Prostate gland (tissue), 2 donors: ENCODE measurements around the gene KCMF1. TPM values are rescaled to one million over a fixed set of nuclear protein-coding genes. Genes with fewer than 3 reads are reported as not detected.

Source experiments
- DNase-seq: peaks from one replicate; pipeline ENCODE4 v3.0.0-alpha.2; 2019; ENCODE audit warnings: low spot score
- H3K27ac ChIP-seq, 2 donors: fragments of 200-600 bp; sonication (generic); 2 replicates each; pipeline ENCODE4 v1.5.1; 2017 to 2019
- H3K27me3 ChIP-seq: fragments of 200-600 bp; sonication (generic); replicated peaks from 2 replicates; pipeline ENCODE4 v1.5.1; 2019; ENCODE audit not compliant: insufficient read depth
- H3K36me3 ChIP-seq, 2 donors: fragments of 200-600 bp; sonication (generic); 1 replicate in 1 of 2; 2 replicates in 1 of 2; pipeline versions ENCODE4 v1.5.1 to v1.8.1; 2017 to 2019
- H3K4me1 ChIP-seq: fragments of 200-600 bp; sonication (generic); replicated peaks from 2 replicates; pipeline ENCODE4 v1.5.1; 2019
- H3K4me3 ChIP-seq, 2 donors: fragments of 200-600 bp; sonication (generic); 2 replicates each; pipeline ENCODE4 v1.5.1; 2017 to 2019
- H3K9me3 ChIP-seq: fragments of 200-600 bp; sonication (generic); 2 replicates; pipeline ENCODE4 v1.5.1; 2017
- POLR2A ChIP-seq: fragments of 450-650 bp; IDR thresholded peaks from one replicate; pipeline ENCODE4 v1.6.1; 2016; ENCODE audit warnings: antibody characterized with exemption, mild to moderate bottlenecking
- POLR2AphosphoS5 ChIP-seq: sonication (generic); formaldehyde crosslinking; IDR thresholded peaks from one replicate; pipeline ENCODE4 v1.6.1; 2017; ENCODE audit warnings: antibody characterized with exemption
- WGBS: methylation state at CpG from one replicate; pipeline ENCODE4 v1.1.5; 2018; 5-methylcytosine and 5-hydroxymethylcytosine counted together
- intact Hi-C: fragments of 100-400 bp; cut with DNase I; formaldehyde crosslinking; loops from one replicate; pipeline ENCODE4 v1.14.2; 2022
- total RNA-seq, 2 donors: library from RNA; depleted of rRNA; stranded (reverse); fragments of >200 nt; gene quantifications; one replicate each; pipeline ENCODE4 v1.1.0, GENCODE V29; 2016
- TF ChIP-seq, protein P1 (sequence below), 4 experiments: fragments of 200-600 bp in 2 of 4; fragments of 450-650 bp in 2 of 4; sonication (generic) in 2 of 4; IDR thresholded peaks; 1 replicate in 3 of 4; 2 replicates in 1 of 4; pipeline ENCODE4 v1.5.1; 2016 to 2019; ENCODE audit warnings: antibody characterized with exemption in 4 of 4, mild to moderate bottlenecking in 2 of 4, moderate library complexity in 2 of 4

Gene KCMF1
- total RNA-seq, result 10 to 100 TPM; 20.5 to 33.1 TPM

DNA sequence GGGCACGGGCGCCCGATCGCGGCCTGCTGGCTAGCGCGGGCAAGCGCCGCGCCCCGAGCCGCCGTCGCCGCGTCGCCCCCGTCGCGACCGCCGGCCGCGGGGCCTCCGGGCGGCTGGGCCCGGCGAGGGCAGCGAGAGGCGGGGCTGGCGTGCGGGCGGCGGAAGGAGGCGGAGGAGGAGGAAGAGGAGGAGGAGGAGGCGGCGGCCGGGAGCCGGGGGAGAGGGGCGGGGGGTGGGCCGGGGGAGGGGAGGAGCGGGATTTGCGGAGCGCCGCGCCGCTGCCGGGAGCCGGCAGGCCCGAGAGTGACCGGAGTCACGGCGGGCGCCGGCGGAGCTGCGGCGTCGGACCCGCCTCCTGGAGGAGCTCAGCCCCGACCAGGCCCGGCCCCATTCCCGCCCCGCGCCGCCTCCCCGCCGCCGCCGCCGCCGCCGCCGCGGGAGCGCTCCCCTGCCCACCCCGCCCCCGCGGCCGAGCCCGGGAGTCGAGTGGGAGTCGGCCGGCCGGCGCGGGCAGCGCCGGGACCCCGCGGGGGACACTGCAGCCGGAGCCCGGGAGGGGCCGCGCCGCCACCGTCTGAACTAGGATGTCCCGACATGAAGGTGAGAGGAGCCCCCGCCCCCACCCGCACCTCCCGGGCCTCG lies at the start of gene KCMF1:
KCMF1 (plus strand) TSS at position 294 of the 642 bp plus-strand sequence; CDS start at position 585, 291 bp downstream.
- Histone ChIP-seq H3K4me3 (peak within 1 kb of the TSS; percentile 82 to 93), H3K27me3 (no peaks in the 10 kb centered on the region), H3K9me3 (no peaks in the 10 kb centered on the region), H3K4me1 (peaks cover 8% of the 10 kb centered on the region), H3K36me3 (no peaks in the 10 kb centered on the region), H3K27ac (peak within 1 kb of the TSS; percentile 97 to 99)
- TF ChIP-seq POLR2AphosphoS5, result no peak
- TF ChIP-seq, protein P1, sequence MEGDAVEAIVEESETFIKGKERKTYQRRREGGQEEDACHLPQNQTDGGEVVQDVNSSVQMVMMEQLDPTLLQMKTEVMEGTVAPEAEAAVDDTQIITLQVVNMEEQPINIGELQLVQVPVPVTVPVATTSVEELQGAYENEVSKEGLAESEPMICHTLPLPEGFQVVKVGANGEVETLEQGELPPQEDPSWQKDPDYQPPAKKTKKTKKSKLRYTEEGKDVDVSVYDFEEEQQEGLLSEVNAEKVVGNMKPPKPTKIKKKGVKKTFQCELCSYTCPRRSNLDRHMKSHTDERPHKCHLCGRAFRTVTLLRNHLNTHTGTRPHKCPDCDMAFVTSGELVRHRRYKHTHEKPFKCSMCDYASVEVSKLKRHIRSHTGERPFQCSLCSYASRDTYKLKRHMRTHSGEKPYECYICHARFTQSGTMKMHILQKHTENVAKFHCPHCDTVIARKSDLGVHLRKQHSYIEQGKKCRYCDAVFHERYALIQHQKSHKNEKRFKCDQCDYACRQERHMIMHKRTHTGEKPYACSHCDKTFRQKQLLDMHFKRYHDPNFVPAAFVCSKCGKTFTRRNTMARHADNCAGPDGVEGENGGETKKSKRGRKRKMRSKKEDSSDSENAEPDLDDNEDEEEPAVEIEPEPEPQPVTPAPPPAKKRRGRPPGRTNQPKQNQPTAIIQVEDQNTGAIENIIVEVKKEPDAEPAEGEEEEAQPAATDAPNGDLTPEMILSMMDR (IDR thresholded peaks at IDR 0.05), result no peak
- no peak for TF ChIP-seq POLR2A
- DNase-seq, result peak; percentile 74
- intact Hi-C loops, result no loop called here
- 0% methylated on average over 23 of the region's 102 CpGs for WGBS

DNA sequence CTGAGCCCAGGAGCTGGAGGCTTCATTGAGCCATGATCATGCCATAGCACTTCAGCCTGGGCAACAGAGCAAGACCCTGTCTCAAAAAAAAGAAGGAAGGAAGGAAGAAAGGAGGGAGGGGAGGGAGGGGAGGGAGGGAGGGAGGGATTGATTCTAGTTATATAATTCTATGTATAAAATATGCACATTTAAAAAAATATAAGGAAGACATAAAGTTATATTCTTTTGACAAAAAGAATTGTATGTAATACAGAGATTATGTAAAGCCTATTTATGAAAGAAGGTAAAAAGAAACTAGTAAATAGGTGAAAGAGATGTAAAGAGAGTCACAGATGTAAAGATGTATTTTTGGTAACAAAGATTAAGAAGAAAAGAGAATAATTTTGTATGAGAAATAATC lies 48.0 kb upstream of the KCMF1 start:
- intact Hi-C loops, result loop anchor here (10.0 kb wide), 1 partner anchor 352 kb away; no protein-coding TSS in a partner anchor
- no peak for DNase-seq
- Histone ChIP-seq H3K36me3 (no peaks in the 10 kb centered on the region), H3K9me3 (no peaks in the 10 kb centered on the region), H3K4me3 (no peak overlapping the region), H3K27ac (no peak overlapping the region), H3K27me3 (no peaks in the 10 kb centered on the region), H3K4me1 (peaks cover 4% of the 10 kb centered on the region)
- TF ChIP-seq POLR2A, result no peak
- TF ChIP-seq POLR2AphosphoS5, result no peak
- TF ChIP-seq, protein P1 (IDR thresholded peaks at IDR 0.05), result no peak

DNA sequence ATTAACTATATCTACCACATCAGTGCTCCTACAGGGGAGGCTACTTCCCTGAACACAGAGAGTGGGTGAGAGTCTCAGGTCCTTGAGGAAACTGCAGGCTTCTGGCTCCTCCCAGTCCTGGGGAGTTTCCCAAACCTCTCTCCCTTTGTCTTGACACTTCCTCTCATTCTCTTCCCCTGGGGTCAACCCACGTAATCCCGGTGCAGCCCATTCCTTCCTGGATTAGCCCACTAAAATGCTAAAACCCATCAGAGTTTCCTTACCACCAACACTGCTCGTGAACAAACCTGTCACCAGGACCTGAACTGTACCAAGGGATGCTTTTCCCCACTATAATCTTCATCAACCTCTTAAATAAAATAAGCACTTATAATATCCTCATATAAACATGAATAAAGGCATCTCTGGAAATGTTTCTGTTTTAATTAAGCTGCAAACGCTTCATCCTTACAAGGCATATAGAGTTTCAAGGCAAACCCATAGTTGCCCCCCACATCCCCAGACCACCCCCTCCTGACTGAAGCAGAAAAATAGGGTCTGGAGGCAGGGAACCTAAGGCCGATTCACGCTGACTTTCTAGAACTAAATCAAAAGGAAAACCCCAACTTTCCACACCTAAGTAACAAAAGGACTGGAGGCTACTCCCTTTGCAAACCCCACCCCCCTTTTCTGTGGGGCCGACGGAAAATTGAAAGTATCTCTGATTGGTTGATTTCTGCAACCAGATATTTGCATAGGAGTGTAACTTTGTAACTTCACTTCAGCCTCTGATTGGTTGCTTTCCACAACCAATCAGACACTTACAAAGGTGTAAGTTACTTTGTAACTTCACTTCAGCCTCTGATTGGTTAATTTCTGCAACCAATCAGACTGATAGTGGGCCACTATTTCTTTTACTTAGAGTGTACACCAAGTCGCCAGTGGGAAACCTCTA lies 46.5 kb upstream of the KCMF1 start:
- TF ChIP-seq POLR2A (no peak), POLR2AphosphoS5 (no peak)
- TF ChIP-seq, protein P1 (IDR thresholded peaks at IDR 0.05), result no peak
- DNase-seq, result no peak
- intact Hi-C loops, result loop anchor here (5.0 to 10.0 kb wide), 3 partner anchors 88 to 427 kb away; no protein-coding TSS in a partner anchor

DNA sequence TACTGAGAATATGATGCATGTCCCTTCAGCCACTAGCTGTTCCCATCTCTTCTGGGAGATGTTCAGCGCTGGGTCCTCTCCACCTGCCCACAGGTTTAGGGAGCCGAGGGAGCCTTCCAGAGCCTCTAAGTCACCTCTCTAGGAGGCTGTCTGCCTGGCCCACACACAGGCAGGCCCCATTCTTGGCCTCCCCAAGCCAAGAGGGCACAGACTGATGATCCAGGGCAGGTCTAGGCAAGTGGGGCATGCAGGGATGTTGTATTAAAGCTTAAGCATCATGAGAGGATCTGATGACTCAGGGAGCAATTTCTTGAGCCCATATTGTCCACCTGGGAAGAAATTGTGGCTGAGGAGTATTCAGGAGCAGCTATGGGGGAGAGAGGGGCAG lies 45.6 kb upstream of the KCMF1 start:
- no peak for DNase-seq
- Histone ChIP-seq H3K4me3 (no peak overlapping the region), H3K27me3 (no peaks in the 10 kb centered on the region), H3K9me3 (no peaks in the 10 kb centered on the region), H3K36me3 (no peaks in the 10 kb centered on the region), H3K27ac (no peak overlapping the region), H3K4me1 (peaks cover 4% of the 10 kb centered on the region)
- TF ChIP-seq, protein P1 (IDR thresholded peaks at IDR 0.05), result no peak
- TF ChIP-seq POLR2A (no peak), POLR2AphosphoS5 (no peak)
- intact Hi-C loops, result loop anchor here (5.0 to 10.0 kb wide), 3 partner anchors 87 to 428 kb away; no protein-coding TSS in a partner anchor
- 83% methylated on average over 2 of the region's 2 CpGs for WGBS

More for the DNA sequence above, 46.5 kb upstream of the KCMF1 start:
- no peaks in the 10 kb centered on the region for H3K27me3 ChIP-seq
- no peaks in the 10 kb centered on the region for H3K9me3 ChIP-seq
- no peak overlapping the region for H3K27ac ChIP-seq
- peaks cover 4% of the 10 kb centered on the region for H3K4me1 ChIP-seq
- H3K4me3 ChIP-seq, result no peak overlapping the region
- 64% methylated on average over 9 of the region's 9 CpGs for WGBS
- H3K36me3 ChIP-seq, result no peaks in the 10 kb centered on the region
